Measurements from ENCODE around the gene HOXC13. TPM values are rescaled to one million over a fixed set of nuclear protein-coding genes. Genes with fewer than 3 reads are reported as not detected.

HOXC13 gene
- total RNA-seq, 1 donor from 2014 or later = not detected

DNA sequence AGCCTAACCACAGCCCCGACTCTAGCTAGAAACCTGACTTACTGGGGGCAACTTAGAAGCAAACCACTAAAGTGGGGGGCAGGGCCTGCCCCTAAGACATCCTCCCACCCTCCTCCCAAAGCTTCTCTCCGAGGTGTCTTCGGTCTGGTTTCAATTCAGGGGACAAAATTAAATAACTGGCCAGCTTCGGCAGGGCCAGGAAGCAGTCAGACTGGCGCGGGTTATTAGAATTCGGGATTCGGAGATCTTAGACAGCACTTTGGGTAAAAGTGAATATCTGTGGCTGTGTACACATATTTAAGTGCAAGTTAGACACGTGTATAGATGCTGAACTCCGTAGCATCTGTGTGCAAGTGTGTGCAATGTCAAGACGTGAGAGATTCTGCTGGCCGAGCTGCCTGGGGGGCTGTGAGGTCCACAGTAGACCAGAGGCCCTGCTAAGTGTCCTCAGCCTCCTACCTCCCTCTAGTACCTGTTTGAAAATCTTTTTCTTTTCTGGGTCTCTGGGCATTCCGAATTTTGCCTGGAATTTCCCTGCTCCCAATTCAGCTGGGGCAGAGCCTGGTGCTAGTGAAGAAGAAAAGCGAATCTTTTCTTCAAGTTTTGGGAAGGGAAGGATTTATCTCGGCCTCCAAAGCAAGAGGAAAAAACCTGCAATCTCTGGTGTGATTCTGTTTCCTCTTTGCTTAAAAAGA lies 42.3 kb downstream of the HOXC13 start:
- H3K27me3 Mint-ChIP-seq (ENCODE audit: low read depth) = peaks cover 89% of the 10 kb centered on the region

DNA sequence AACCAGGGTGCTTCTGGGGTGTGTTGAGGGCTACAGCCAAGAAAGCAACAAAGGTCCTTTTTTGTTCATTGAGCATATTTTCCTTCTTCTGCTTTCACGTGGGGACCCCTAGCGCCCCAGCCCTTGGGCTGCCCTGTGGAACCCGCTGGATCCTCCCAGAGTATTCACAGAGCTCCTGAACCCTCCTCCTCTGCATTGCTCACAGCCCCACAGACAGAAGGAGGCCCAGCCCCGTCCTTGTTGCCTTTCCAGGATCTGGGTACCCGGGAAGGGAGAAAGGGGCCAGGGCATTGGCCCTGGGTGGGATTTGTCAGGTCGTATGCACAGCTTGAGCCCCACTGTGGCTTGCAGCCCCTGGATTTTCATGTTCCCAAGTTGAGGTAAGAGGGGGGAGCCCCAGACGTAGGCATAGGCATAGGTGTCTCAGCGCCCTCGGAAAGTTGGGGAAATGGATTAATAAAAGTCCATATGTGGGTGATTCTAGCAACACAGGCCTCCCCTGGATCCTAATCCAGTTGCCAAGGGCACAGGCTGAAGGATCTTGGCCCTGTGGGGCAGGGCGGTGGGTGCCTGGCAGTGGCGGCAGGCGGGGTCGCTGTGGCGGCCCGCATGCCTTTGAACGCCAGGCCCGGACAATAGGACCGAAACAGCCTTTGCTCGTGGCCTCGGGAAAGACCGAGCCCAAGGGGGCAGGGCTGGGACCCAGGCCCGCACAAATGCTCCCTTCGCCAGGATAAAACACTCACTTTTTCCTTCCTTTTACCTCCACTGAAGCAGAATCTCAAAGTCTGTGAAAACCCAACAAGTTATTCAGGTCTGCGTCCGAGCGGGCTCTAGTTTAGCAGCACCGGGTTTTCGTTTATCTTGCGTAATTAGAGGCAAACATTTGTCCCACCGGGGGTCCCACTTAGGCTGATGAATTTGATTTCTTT lies 43.3 kb downstream of the HOXC13 start:
- no peaks in the 10 kb centered on the region for H3K4me1 Mint-ChIP-seq (ENCODE audit: low read depth)
- TF ChIP-seq, protein P1, sequence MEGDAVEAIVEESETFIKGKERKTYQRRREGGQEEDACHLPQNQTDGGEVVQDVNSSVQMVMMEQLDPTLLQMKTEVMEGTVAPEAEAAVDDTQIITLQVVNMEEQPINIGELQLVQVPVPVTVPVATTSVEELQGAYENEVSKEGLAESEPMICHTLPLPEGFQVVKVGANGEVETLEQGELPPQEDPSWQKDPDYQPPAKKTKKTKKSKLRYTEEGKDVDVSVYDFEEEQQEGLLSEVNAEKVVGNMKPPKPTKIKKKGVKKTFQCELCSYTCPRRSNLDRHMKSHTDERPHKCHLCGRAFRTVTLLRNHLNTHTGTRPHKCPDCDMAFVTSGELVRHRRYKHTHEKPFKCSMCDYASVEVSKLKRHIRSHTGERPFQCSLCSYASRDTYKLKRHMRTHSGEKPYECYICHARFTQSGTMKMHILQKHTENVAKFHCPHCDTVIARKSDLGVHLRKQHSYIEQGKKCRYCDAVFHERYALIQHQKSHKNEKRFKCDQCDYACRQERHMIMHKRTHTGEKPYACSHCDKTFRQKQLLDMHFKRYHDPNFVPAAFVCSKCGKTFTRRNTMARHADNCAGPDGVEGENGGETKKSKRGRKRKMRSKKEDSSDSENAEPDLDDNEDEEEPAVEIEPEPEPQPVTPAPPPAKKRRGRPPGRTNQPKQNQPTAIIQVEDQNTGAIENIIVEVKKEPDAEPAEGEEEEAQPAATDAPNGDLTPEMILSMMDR (IDR thresholded peaks at IDR 0.05) = no peak
- H3K9me3 Mint-ChIP-seq (ENCODE audit: low read depth) = no peaks in the 10 kb centered on the region
- peaks cover 89% of the 10 kb centered on the region for H3K27me3 Mint-ChIP-seq (ENCODE audit: low read depth)
- H3K36me3 Mint-ChIP-seq (ENCODE audit: low read depth) = peaks cover 3% of the 10 kb centered on the region
- DNase-seq (ENCODE audit: low spot score) = no peak
- no peak overlapping the region for H3K27ac Mint-ChIP-seq (ENCODE audit: unreplicated experiment)
- H3K4me3 Mint-ChIP-seq (ENCODE audit: unreplicated experiment) = no peak overlapping the region

More for the DNA sequence above, 42.3 kb downstream of the HOXC13 start:
- H3K36me3 Mint-ChIP-seq (ENCODE audit: low read depth) = peaks cover 1% of the 10 kb centered on the region
- no peaks in the 10 kb centered on the region for H3K9me3 Mint-ChIP-seq (ENCODE audit: low read depth)
- no peak overlapping the region for H3K27ac Mint-ChIP-seq (ENCODE audit: unreplicated experiment)
- H3K4me1 Mint-ChIP-seq (ENCODE audit: low read depth) = no peaks in the 10 kb centered on the region
- no peak overlapping the region for H3K4me3 Mint-ChIP-seq (ENCODE audit: unreplicated experiment)
- TF ChIP-seq, protein P1 (IDR thresholded peaks at IDR 0.05) = no peak
- DNase-seq (ENCODE audit: low spot score) = no peak

DNA sequence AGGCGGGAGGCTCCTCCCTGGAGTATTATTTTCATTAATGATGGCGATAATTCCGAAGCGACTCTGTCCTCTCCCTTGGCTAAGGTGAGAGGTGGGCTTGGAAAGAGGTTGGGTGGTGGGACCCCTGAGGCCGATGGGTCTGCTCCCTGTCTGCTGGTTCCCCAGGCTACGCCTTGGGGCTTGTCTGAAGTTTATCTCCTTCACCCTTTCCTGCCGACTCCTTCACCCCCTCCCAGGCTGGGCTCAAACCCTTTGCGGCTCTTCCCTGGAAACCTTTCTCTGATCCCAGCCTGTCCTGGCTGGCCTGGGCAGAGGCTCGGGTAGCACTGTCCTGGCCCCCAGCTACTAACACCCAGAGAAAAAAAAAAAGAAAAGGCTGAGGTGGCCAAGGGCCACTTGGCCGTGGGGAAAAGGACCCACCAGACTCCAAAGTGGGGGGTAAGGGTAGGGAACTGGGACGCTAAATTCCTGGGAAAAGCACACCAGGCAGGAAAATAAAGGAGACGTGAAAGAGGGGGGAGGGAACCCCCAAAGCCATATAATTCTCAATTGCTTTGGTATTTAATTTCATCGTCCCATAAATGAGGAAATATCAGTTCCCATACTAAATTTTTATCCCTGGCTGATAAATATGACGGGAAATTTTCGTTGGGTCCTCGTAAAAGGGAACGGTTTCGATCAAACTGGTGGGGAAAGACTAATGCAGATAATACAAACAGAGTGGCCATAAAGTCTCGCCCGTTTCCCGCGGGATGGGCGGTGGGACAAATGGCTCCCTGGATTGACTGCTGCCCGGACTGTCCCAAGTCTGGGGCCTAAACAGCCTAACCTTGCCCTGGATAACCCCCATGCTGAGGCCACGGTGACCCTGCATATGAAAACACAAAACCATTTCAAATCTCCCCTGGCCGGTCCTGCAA lies 44.3 kb downstream of the HOXC13 start:
- TF ChIP-seq, protein P1 (IDR thresholded peaks at IDR 0.05) = no peak
- no peaks in the 10 kb centered on the region for H3K4me1 Mint-ChIP-seq (ENCODE audit: low read depth)
- H3K4me3 Mint-ChIP-seq (ENCODE audit: unreplicated experiment) = no peak overlapping the region
- no peak for DNase-seq (ENCODE audit: low spot score)
- H3K36me3 Mint-ChIP-seq (ENCODE audit: low read depth) = peaks cover 3% of the 10 kb centered on the region
- no peak overlapping the region for H3K27ac Mint-ChIP-seq (ENCODE audit: unreplicated experiment)
- peaks cover 90% of the 10 kb centered on the region for H3K27me3 Mint-ChIP-seq (ENCODE audit: low read depth)
- H3K9me3 Mint-ChIP-seq (ENCODE audit: low read depth) = no peaks in the 10 kb centered on the region

DNA sequence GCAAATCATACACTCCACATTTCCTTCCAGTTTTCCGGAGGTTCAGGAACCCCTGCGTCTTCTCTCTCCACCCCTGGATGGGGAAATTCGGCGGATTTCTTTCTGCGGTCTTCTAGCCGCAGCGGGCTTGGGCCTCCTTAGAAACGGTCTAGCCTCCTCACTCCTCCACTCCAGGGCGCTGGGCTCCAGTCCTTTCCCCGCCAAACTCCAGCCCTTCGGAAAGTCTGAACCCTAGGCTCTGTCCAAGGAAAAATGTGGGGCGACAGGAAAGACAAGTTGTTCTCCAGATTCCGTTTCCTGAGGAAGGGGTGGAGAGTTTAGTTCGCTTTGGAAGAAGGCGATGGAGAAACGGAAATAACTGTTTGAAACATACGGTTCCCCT lies 44.9 kb downstream of the HOXC13 start:
- H3K27me3 Mint-ChIP-seq (ENCODE audit: low read depth) = peaks cover 91% of the 10 kb centered on the region
- H3K9me3 Mint-ChIP-seq (ENCODE audit: low read depth) = no peaks in the 10 kb centered on the region
- no peaks in the 10 kb centered on the region for H3K4me1 Mint-ChIP-seq (ENCODE audit: low read depth)
- no peak for DNase-seq (ENCODE audit: low spot score)
- no peak overlapping the region for H3K27ac Mint-ChIP-seq (ENCODE audit: unreplicated experiment)
- H3K36me3 Mint-ChIP-seq (ENCODE audit: low read depth) = peaks cover 3% of the 10 kb centered on the region
- no peak overlapping the region for H3K4me3 Mint-ChIP-seq (ENCODE audit: unreplicated experiment)
- TF ChIP-seq, protein P1 (IDR thresholded peaks at IDR 0.05) = no peak

Measured in chondrocyte (in vitro differentiated cells).